ENCODE data around the gene TOLLIP. TPM values are rescaled to one million over a fixed set of nuclear protein-coding genes. Genes with fewer than 3 reads are reported as not detected.

Gene TOLLIP
- total RNA-seq, 1 donor from 2014 or later, result 71.6 TPM

DNA sequence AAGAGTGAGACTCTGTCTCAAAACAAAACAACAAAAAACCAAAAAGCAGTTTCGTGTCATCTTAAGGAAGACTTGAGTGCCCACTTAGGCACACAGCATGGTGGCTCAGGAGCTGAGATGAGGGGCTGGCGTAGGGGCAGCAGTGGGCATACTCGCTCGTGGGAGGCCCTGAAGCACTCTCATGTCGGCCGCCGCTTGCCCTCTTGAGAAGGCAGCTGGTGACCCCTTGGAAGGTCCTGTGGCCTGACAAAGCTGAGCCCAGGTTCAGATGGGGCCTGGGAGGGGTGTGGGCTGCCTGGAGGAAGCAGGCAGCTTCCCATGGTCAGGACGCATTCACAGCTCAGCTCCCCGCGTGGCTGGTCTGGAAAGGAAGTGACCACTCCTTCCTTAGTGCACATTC, 71.6 kb downstream of the TOLLIP start:
- Mint-ChIP-seq H3K4me1 (ENCODE audit: unreplicated experiment) (peaks cover 1% of the 10 kb centered on the region), H3K9me3 (ENCODE audit: unreplicated experiment) (no peaks in the 10 kb centered on the region), H3K27me3 (ENCODE audit: unreplicated experiment) (no peaks in the 10 kb centered on the region), H3K4me3 (ENCODE audit: unreplicated experiment) (no peak overlapping the region), H3K27ac (ENCODE audit: unreplicated experiment) (no peak overlapping the region), H3K36me3 (ENCODE audit: unreplicated experiment) (no peaks in the 10 kb centered on the region)
- TF ChIP-seq, protein P1, sequence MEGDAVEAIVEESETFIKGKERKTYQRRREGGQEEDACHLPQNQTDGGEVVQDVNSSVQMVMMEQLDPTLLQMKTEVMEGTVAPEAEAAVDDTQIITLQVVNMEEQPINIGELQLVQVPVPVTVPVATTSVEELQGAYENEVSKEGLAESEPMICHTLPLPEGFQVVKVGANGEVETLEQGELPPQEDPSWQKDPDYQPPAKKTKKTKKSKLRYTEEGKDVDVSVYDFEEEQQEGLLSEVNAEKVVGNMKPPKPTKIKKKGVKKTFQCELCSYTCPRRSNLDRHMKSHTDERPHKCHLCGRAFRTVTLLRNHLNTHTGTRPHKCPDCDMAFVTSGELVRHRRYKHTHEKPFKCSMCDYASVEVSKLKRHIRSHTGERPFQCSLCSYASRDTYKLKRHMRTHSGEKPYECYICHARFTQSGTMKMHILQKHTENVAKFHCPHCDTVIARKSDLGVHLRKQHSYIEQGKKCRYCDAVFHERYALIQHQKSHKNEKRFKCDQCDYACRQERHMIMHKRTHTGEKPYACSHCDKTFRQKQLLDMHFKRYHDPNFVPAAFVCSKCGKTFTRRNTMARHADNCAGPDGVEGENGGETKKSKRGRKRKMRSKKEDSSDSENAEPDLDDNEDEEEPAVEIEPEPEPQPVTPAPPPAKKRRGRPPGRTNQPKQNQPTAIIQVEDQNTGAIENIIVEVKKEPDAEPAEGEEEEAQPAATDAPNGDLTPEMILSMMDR (IDR thresholded peaks at IDR 0.05), result no peak
- no peak for DNase-seq (ENCODE audit: extremely low spot score, unreplicated experiment)

- H3K27me3 Mint-ChIP-seq (ENCODE audit: unreplicated experiment), result no peaks in the 10 kb centered on the region
- H3K27ac Mint-ChIP-seq (ENCODE audit: unreplicated experiment), result no peak overlapping the region
- TF ChIP-seq, protein P1 (IDR thresholded peaks at IDR 0.05), result no peak
- no peaks in the 10 kb centered on the region for H3K9me3 Mint-ChIP-seq (ENCODE audit: unreplicated experiment)
- peaks cover 1% of the 10 kb centered on the region for H3K4me1 Mint-ChIP-seq (ENCODE audit: unreplicated experiment)
- no peaks in the 10 kb centered on the region for H3K36me3 Mint-ChIP-seq (ENCODE audit: unreplicated experiment)
- DNase-seq (ENCODE audit: extremely low spot score, unreplicated experiment), result no peak
- no peak overlapping the region for H3K4me3 Mint-ChIP-seq (ENCODE audit: unreplicated experiment)
Measured at GRCh38 chr11:1237128-1237580, 72.3 kb downstream of the TOLLIP start.

- no peak for DNase-seq (ENCODE audit: extremely low spot score, unreplicated experiment)
- H3K4me1 Mint-ChIP-seq (ENCODE audit: unreplicated experiment), result peaks cover 1% of the 10 kb centered on the region
- no peaks in the 10 kb centered on the region for H3K27me3 Mint-ChIP-seq (ENCODE audit: unreplicated experiment)
- H3K4me3 Mint-ChIP-seq (ENCODE audit: unreplicated experiment), result no peak overlapping the region
- H3K36me3 Mint-ChIP-seq (ENCODE audit: unreplicated experiment), result no peaks in the 10 kb centered on the region
- H3K27ac Mint-ChIP-seq (ENCODE audit: unreplicated experiment), result no peak overlapping the region
- H3K9me3 Mint-ChIP-seq (ENCODE audit: unreplicated experiment), result no peaks in the 10 kb centered on the region
- TF ChIP-seq, protein P1 (IDR thresholded peaks at IDR 0.05), result no peak
Measured at GRCh38 chr11:1236316-1237127, 72.9 kb downstream of the TOLLIP start.

DNA sequence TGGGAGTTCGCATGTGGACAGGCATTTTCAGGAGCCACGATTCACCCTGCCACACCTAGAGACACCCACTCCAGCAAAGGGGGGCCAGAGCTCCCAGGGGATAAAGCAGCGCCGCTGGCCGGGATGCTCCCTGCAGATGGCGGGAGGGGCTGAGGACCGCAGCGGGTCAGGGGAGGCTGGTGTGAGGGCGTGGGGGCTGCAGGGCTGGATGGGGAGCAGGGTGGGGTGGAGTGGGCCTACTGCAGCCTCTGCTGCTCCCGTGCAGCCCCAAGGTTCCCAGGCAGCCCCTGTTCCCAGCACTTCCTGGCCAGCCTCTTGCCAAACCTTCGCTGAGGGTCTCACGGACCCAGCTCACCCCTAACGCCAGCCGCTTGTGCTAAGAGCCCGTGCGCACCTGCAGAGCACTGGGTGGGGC, 73.5 kb downstream of the TOLLIP start:
- no peaks in the 10 kb centered on the region for H3K27me3 Mint-ChIP-seq (ENCODE audit: unreplicated experiment)
- H3K27ac Mint-ChIP-seq (ENCODE audit: unreplicated experiment), result no peak overlapping the region
- DNase-seq (ENCODE audit: extremely low spot score, unreplicated experiment), result no peak
- no peaks in the 10 kb centered on the region for H3K36me3 Mint-ChIP-seq (ENCODE audit: unreplicated experiment)
- TF ChIP-seq, protein P1 (IDR thresholded peaks at IDR 0.05), result no peak
- peaks cover 1% of the 10 kb centered on the region for H3K4me1 Mint-ChIP-seq (ENCODE audit: unreplicated experiment)
- H3K9me3 Mint-ChIP-seq (ENCODE audit: unreplicated experiment), result no peaks in the 10 kb centered on the region
- H3K4me3 Mint-ChIP-seq (ENCODE audit: unreplicated experiment), result no peak overlapping the region

GRCh38 chr11:1235306-1235900, 74.0 kb downstream of the TOLLIP start:
- no peak for DNase-seq (ENCODE audit: extremely low spot score, unreplicated experiment)
- no peaks in the 10 kb centered on the region for H3K9me3 Mint-ChIP-seq (ENCODE audit: unreplicated experiment)
- H3K4me3 Mint-ChIP-seq (ENCODE audit: unreplicated experiment), result no peak overlapping the region
- H3K36me3 Mint-ChIP-seq (ENCODE audit: unreplicated experiment), result no peaks in the 10 kb centered on the region
- no peaks in the 10 kb centered on the region for H3K27me3 Mint-ChIP-seq (ENCODE audit: unreplicated experiment)
- peaks cover 1% of the 10 kb centered on the region for H3K4me1 Mint-ChIP-seq (ENCODE audit: unreplicated experiment)
- TF ChIP-seq, protein P1 (IDR thresholded peaks at IDR 0.05), result no peak
- H3K27ac Mint-ChIP-seq (ENCODE audit: unreplicated experiment), result no peak overlapping the region

Data from osteocyte (in vitro differentiated cells).